K562 (cell line): ENCODE results near the gene EZH1. TPM values are rescaled to one million over a fixed set of nuclear protein-coding genes. Genes with fewer than 3 reads are reported as not detected.
A peak's percentile ranks its signal among the peaks of the same experiment; 100 is the strongest.

Experiments used
- CBFA2T2 ChIP-seq: fragments of 450-650 bp; conservative IDR thresholded peaks from 2 replicates; pipeline ENCODE4 v1.6.1; 2017; ENCODE audit warnings: mild to moderate bottlenecking
- CSDE1 ChIP-seq, 2 experiments: fragments of 450-650 bp; IDR thresholded peaks; 2 replicates each; pipeline ENCODE4 v1.6.1; 2016; ENCODE audit warnings: mild to moderate bottlenecking in 1 of 2
- FIP1L1 ChIP-seq: fragments of 200-400 bp; formaldehyde crosslinking; IDR thresholded peaks from 2 replicates; pipeline ENCODE4 v1.6.1; 2018; ENCODE audit warnings: mild to moderate bottlenecking, low read depth, low read length; ENCODE audit not compliant: poor library complexity, severe bottlenecking
- SUPT5H ChIP-seq: fragments of 450-650 bp; IDR thresholded peaks from 2 replicates; pipeline ENCODE4 v1.6.1; 2016
- ZEB2 ChIP-seq: fragments of 450-650 bp; IDR thresholded peaks from 2 replicates; pipeline ENCODE4 v1.6.1; 2016
- polyA plus RNA-seq, 8 experiments: library from polyadenylated mRNA; depleted of rRNA in 4 of 8; stranded (reverse) in 5 of 8; unstranded in 3 of 8; fragments of >200 nt; fragmentation: Nextera tagmentation in 2 of 8; fragmentation: Illumina TruSeq in 1 of 8; extraction: Ambion mirVana in 2 of 8; extraction: Trizol in 1 of 8; gene quantifications; 2 replicates each; pipeline versions ENCODE4 v1.2.1 to v1.2.3, GENCODE V29; 2011 to 2014; ENCODE audit warnings: inconsistent platforms in 1 of 8, missing spikeins in 1 of 8
- total RNA-seq, 7 experiments: library from RNA; depleted of rRNA in 6 of 7; stranded (reverse); fragments of >200 nt in 6 of 7; fragmentation: Illumina TruSeq in 2 of 7; extraction: Trizol in 2 of 7; gene quantifications; 2 replicates each; pipeline versions ENCODE4 v1.2.1 to v1.2.3, GENCODE V29; 2011 to 2021; ENCODE audit warnings: low replicate concordance in 1 of 7
- TF ChIP-seq, protein P1 (sequence below): fragments of 250-450 bp; sonication (Bioruptor Pico); IDR thresholded peaks from 2 replicates; pipeline ENCODE4 v1.5.1; 2021; ENCODE audit warnings: mild to moderate bottlenecking
- TF ChIP-seq, protein P2 (sequence below), 2 experiments: fragments of 450-650 bp; formaldehyde crosslinking in 1 of 2; IDR thresholded peaks; 2 replicates each; pipeline versions ENCODE4 v1.4.0 to v1.6.1; 2014 to 2020; ENCODE audit warnings: mild to moderate bottlenecking in 2 of 2, borderline replicate concordance in 1 of 2, low read depth in 1 of 2
- TF ChIP-seq, protein P3 (sequence below): sonication (generic); formaldehyde crosslinking; IDR thresholded peaks from 2 replicates; pipeline ENCODE4 v1.8.0; 2022; ENCODE audit warnings: mild to moderate bottlenecking, missing genetic modification reagents
- TF ChIP-seq, protein P4 (sequence below): fragments of 250-450 bp; sonication (Bioruptor Pico); IDR thresholded peaks from 2 replicates; pipeline ENCODE4 v1.8.0; 2021; ENCODE audit warnings: moderate library complexity, mild to moderate bottlenecking, inconsistent platforms

The EZH1 gene
- total and polyA plus RNA-seq, 9 of the 15 experiments (the other 6 are each of a cell fraction or from before 2014, with no cell fraction given), result 8.6 to 40.8 (median 22.9) TPM

DNA sequence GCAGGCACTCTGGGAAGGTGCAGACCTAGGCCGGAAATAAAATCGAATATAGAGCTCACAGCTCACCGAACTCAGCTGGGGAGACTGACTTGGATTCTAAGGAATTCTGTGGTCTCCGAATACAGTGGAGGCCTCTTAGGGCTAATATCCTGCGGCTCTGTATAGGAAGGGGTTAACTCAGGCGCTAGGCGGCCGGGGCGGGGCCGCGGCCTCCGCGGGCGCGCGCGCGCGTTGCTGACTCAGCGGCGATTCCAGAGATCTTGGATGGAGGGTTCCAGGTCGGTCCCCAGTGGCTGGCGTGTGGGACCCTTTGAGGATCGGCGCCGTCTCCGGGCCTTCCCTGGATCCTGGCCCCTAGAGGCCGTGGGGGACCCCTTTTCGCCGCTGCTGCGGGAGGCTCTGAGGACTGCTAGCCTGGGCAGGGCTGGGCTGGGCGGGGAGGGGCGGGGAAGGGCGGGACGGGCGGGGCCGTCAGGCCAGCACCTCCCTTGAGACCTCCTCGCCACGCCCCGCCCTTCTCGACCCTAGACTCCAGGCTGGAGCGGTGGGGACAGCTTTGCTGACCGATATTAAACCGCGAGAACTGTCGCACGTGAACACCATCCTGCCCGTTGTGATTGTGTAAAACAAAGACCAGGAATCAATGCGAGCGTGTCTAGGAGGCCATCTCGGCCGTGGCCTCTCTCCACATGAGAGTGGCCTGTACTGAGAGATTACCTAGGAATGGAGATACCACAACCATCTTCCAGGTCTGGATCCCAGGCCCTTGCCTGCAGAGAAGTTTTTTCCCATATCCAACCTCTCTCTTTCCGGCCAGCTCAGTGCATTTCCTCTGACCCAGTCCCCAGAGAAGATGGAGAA lies 66.7 kb downstream of the EZH1 start (continued):
- TF ChIP-seq FIP1L1 (peak; percentile 55), CBFA2T2 (peak; percentile 45), CSDE1 (IDR thresholded peaks at IDR 0.05) (no peak), SUPT5H (peak; percentile 59; the same call in 1 of the 2 replicates), ZEB2 (no peak)
- TF ChIP-seq, protein P1, sequence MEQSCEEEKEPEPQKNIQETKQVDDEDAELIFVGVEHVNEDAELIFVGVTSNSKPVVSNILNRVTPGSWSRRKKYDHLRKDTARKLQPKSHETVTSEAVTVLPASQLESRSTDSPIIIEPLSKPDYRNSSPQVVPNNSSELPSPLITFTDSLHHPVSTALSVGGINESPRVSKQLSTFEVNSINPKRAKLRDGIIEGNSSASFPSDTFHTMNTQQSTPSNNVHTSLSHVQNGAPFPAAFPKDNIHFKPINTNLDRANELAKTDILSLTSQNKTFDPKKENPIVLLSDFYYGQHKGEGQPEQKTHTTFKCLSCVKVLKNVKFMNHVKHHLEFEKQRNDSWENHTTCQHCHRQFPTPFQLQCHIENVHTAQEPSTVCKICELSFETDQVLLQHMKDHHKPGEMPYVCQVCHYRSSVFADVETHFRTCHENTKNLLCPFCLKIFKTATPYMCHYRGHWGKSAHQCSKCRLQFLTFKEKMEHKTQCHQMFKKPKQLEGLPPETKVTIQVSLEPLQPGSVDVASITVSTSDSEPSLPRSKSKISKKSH (CRISPR knock-in tag), result no peak
- TF ChIP-seq, protein P2, sequence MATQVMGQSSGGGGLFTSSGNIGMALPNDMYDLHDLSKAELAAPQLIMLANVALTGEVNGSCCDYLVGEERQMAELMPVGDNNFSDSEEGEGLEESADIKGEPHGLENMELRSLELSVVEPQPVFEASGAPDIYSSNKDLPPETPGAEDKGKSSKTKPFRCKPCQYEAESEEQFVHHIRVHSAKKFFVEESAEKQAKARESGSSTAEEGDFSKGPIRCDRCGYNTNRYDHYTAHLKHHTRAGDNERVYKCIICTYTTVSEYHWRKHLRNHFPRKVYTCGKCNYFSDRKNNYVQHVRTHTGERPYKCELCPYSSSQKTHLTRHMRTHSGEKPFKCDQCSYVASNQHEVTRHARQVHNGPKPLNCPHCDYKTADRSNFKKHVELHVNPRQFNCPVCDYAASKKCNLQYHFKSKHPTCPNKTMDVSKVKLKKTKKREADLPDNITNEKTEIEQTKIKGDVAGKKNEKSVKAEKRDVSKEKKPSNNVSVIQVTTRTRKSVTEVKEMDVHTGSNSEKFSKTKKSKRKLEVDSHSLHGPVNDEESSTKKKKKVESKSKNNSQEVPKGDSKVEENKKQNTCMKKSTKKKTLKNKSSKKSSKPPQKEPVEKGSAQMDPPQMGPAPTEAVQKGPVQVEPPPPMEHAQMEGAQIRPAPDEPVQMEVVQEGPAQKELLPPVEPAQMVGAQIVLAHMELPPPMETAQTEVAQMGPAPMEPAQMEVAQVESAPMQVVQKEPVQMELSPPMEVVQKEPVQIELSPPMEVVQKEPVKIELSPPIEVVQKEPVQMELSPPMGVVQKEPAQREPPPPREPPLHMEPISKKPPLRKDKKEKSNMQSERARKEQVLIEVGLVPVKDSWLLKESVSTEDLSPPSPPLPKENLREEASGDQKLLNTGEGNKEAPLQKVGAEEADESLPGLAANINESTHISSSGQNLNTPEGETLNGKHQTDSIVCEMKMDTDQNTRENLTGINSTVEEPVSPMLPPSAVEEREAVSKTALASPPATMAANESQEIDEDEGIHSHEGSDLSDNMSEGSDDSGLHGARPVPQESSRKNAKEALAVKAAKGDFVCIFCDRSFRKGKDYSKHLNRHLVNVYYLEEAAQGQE (IDR thresholded peaks at IDR 0.05; ENCODE audit: borderline replicate concordance), result 0 out of 2 replicates have a peak, but pooled peaks have one; percentile 2
- TF ChIP-seq, protein P2 (CRISPR knock-in tag; IDR thresholded peaks at IDR 0.05; ENCODE audit: low read depth), result no peak
- TF ChIP-seq, protein P3, sequence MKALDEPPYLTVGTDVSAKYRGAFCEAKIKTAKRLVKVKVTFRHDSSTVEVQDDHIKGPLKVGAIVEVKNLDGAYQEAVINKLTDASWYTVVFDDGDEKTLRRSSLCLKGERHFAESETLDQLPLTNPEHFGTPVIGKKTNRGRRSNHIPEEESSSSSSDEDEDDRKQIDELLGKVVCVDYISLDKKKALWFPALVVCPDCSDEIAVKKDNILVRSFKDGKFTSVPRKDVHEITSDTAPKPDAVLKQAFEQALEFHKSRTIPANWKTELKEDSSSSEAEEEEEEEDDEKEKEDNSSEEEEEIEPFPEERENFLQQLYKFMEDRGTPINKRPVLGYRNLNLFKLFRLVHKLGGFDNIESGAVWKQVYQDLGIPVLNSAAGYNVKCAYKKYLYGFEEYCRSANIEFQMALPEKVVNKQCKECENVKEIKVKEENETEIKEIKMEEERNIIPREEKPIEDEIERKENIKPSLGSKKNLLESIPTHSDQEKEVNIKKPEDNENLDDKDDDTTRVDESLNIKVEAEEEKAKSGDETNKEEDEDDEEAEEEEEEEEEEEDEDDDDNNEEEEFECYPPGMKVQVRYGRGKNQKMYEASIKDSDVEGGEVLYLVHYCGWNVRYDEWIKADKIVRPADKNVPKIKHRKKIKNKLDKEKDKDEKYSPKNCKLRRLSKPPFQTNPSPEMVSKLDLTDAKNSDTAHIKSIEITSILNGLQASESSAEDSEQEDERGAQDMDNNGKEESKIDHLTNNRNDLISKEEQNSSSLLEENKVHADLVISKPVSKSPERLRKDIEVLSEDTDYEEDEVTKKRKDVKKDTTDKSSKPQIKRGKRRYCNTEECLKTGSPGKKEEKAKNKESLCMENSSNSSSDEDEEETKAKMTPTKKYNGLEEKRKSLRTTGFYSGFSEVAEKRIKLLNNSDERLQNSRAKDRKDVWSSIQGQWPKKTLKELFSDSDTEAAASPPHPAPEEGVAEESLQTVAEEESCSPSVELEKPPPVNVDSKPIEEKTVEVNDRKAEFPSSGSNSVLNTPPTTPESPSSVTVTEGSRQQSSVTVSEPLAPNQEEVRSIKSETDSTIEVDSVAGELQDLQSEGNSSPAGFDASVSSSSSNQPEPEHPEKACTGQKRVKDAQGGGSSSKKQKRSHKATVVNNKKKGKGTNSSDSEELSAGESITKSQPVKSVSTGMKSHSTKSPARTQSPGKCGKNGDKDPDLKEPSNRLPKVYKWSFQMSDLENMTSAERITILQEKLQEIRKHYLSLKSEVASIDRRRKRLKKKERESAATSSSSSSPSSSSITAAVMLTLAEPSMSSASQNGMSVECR (CRISPR knock-in tag), result 0 out of 2 replicates have a peak, but pooled peaks have one; percentile 28
- TF ChIP-seq, protein P4, sequence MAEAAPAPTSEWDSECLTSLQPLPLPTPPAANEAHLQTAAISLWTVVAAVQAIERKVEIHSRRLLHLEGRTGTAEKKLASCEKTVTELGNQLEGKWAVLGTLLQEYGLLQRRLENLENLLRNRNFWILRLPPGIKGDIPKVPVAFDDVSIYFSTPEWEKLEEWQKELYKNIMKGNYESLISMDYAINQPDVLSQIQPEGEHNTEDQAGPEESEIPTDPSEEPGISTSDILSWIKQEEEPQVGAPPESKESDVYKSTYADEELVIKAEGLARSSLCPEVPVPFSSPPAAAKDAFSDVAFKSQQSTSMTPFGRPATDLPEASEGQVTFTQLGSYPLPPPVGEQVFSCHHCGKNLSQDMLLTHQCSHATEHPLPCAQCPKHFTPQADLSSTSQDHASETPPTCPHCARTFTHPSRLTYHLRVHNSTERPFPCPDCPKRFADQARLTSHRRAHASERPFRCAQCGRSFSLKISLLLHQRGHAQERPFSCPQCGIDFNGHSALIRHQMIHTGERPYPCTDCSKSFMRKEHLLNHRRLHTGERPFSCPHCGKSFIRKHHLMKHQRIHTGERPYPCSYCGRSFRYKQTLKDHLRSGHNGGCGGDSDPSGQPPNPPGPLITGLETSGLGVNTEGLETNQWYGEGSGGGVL, result no peak
